GM12872 (cell line): ENCODE data around the gene C22orf31.

Source experiments
- CTCF ChIP-seq: IDR thresholded peaks from 3 replicates; pipeline ENCODE4 v1.5.1; 2011; ENCODE audit warnings: low read depth, mild to moderate bottlenecking, low read length, moderate library complexity; ENCODE audit not compliant: insufficient read depth

The C22orf31 gene

GRCh38 chr22:29037340-29037932 is 24.2 kb downstream of the C22orf31 start:
- TF ChIP-seq CTCF = no peak

DNA sequence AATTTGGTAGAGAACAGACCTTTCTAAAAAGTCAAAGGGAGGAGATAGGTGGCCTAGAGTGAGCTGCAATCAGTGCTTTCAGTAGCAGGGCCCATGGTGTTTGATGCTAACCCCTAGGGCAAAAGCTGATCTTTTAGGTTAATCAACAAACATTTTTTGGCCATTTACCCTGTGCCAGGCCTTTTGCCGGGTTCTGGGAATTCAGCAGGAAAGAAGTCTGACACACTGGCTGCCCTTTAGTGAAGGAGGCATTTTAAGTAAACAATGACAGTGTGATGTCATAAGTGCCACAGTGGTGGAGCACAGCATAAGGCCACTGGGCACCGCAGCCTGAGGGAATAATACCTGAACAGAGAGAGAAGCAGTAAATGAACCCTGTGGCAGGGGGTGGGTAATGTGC is 29.0 kb downstream of the C22orf31 start:
- no peak for TF ChIP-seq CTCF

GRCh38 chr22:29032014-29032475 is 29.6 kb downstream of the C22orf31 start:
- TF ChIP-seq CTCF = no peak

GRCh38 chr22:29031227-29032011 is 30.2 kb downstream of the C22orf31 start:
- no peak for TF ChIP-seq CTCF

GRCh38 chr22:29030618-29031226 is 30.9 kb downstream of the C22orf31 start:
- TF ChIP-seq CTCF = no peak

- no peak for TF ChIP-seq CTCF
Observed at GRCh38 chr22:29030016-29030617, 31.5 kb downstream of the C22orf31 start.
